ENCODE data around the gene TMEM79. TPM values are rescaled to one million over a fixed set of nuclear protein-coding genes. Genes with fewer than 3 reads are reported as not detected.

TMEM79 gene, protein sequence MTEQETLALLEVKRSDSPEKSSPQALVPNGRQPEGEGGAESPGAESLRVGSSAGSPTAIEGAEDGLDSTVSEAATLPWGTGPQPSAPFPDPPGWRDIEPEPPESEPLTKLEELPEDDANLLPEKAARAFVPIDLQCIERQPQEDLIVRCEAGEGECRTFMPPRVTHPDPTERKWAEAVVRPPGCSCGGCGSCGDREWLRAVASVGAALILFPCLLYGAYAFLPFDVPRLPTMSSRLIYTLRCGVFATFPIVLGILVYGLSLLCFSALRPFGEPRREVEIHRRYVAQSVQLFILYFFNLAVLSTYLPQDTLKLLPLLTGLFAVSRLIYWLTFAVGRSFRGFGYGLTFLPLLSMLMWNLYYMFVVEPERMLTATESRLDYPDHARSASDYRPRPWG
- polyA plus RNA-seq (ENCODE audit: insufficient read length in 3 of 3), result 1 to 10 TPM; 5.8 to 6.6 (median 6.5) TPM
- long read RNA-seq, donor 1, partial matches to known transcripts, result 16 of 16 reads
- long read RNA-seq, donor 1, other reads (novel, unspliced or antisense), result 0 of 16 reads
- long read RNA-seq, donor 2, partial matches to known transcripts, result 5 of 5 reads
- long read RNA-seq, donor 2, other reads (novel, unspliced or antisense), result 0 of 5 reads
- long read RNA-seq, donor 3, partial matches to known transcripts, result 0 of 3 reads
- long read RNA-seq, donor 3, other reads (novel, unspliced or antisense), result 0 of 3 reads
- long read RNA-seq, donor 4, partial matches to known transcripts, result 36 of 44 reads
- long read RNA-seq, donor 4, other reads (novel, unspliced or antisense), result 7 of 44 reads
- long read RNA-seq, donor 5, result 0 reads
- long read RNA-seq, donor 6, result 0 reads
- long read RNA-seq, donor 7, partial matches to known transcripts, result 23 of 30 reads
- long read RNA-seq, donor 7, other reads (novel, unspliced or antisense), result 6 of 30 reads
- long read RNA-seq, donor 8, result 0 reads
- long read RNA-seq, donor 9, partial matches to known transcripts, result 17 of 33 reads
- long read RNA-seq, donor 9, other reads (novel, unspliced or antisense), result 16 of 33 reads
- long read RNA-seq, donor 10, partial matches to known transcripts, result 0 of 2 reads
- long read RNA-seq, donor 10, other reads (novel, unspliced or antisense), result 0 of 2 reads
- long read RNA-seq, donor 11, partial matches to known transcripts, result 0 of 1 reads
- long read RNA-seq, donor 11, other reads (novel, unspliced or antisense), result 0 of 1 reads
- long read RNA-seq, donor 12, partial matches to known transcripts, result 19 of 19 reads
- long read RNA-seq, donor 12, other reads (novel, unspliced or antisense), result 0 of 19 reads
- long read RNA-seq, donor 13, partial matches to known transcripts, result 89 of 97 reads
- long read RNA-seq, donor 13, other reads (novel, unspliced or antisense), result 6 of 97 reads
- long read RNA-seq, donor 14, result 0 reads
- long read RNA-seq, donor 15, partial matches to known transcripts, result 15 of 15 reads
- long read RNA-seq, donor 15, other reads (novel, unspliced or antisense), result 0 of 15 reads
- long read RNA-seq, donor 16, partial matches to known transcripts, result 0 of 4 reads
- long read RNA-seq, donor 16, other reads (novel, unspliced or antisense), result 0 of 4 reads

DNA sequence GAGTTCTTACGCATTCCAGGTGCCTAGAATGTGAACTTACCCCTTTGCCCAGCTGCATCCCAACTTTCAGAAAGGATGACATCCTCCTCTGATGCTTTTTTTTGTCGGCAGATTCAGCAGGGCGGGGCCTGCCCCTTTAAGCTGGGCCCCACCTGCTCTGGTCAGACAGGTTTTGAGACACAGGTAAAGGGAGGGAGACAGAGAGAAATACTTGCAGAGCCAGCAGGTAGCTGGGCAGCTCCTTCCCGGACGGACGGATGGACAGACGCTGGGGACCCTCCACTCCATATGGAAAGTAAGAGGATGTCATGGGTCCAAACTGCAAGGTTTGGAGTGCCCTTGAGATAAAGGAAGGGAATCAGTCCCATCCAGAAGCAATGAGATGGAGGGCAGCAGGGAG is at the start of gene TMEM79:
Gene TMEM79 (plus strand): TSS at position 214 of the 400 bp plus-strand sequence. CDS start 902 bp downstream, outside the sequence.
- no peak for DNase-seq (ENCODE audit: extremely low read depth in 1 of 11, low read depth in 9 of 11, low spot score in 4 of 11)

DNA sequence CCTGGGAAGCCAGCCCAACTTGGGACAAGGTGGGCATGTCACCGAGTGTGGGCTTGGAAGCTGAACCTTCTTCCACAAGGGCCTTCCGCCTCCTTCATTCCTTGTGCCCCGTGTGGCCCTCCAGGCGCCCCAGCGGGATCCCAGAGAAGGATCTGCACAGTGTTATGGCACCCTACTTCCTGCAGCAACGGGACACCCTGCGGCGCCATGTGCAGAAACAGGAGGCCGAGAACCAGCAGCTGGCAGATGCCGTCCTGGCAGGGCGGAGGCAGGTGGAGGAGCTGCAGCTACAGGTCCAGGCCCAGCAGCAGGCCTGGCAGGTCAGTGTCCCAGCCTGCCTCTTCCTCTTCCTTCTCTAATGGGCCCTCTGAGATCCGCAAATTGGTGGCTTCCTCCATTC is 48.0 kb upstream of the TMEM79 start:
- DNase-seq (ENCODE audit: extremely low read depth in 1 of 11, low read depth in 9 of 11, low spot score in 4 of 11), result no peak

DNA sequence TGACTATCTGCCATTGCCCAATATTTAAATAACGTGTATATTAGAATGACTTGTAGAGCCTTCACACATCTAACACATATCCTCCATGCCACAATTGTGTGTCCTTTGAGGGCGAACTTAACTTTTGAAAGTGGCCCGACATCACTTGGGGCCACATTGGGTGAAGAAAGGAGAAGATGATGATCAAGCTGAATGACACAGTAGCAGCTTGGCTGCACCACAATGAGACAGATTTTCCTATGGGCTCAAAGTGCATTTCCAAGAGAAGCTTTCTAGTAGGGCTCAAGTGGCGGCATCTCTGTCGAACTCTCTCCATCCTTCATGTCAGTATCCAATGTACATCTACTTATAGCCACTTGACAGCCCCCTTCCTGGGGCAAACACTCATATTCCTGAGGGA is 45.9 kb upstream of the TMEM79 start:
- no peak for DNase-seq (ENCODE audit: extremely low read depth in 1 of 11, low read depth in 9 of 11, low spot score in 4 of 11)

DNA sequence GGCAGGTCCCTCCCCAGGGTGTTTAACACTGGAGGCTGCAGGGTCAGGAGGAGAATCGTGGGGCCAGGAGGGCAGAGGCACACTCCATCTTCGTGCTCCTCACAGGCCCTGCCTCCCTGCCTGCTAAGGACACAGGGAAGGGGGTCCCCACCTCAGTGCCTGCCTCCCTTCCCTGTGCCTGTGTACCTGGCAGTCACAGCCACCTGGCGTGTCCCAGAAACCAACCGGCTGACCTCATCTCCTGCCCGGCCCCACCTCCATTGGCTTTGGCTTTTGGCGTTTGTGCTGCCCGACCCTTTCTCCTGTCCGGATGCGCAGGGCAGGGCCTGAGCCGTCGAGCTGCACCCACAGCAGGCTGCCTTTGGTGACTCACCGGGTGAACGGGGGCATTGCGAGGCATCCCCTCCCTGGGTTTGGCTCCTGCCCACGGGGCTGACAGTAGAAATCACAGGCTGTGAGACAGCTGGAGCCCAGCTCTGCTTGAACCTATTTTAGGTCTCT is 42.8 kb upstream of the TMEM79 start:
- DNase-seq (ENCODE audit: extremely low read depth in 1 of 11, low read depth in 9 of 11, low spot score in 4 of 11), result no peak

DNA sequence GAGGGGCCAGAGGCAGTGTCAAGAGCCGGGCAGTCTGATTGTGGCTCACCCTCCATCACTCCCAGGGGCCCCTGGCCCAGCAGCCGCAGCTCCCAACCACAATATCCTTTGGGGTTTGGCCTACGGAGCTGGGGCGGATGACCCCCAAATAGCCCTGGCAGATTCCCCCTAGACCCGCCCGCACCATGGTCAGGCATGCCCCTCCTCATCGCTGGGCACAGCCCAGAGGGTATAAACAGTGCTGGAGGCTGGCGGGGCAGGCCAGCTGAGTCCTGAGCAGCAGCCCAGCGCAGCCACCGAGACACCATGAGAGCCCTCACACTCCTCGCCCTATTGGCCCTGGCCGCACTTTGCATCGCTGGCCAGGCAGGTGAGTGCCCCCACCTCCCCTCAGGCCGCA is 42.2 kb upstream of the TMEM79 start, which contains the start of gene BGLAP:
Gene BGLAP (plus strand): TSS at position 259 of the 400 bp plus-strand sequence. CDS start 48 bp downstream, at position 307.
- no peak for DNase-seq (ENCODE audit: extremely low read depth in 1 of 11, low read depth in 9 of 11, low spot score in 4 of 11)

DNA sequence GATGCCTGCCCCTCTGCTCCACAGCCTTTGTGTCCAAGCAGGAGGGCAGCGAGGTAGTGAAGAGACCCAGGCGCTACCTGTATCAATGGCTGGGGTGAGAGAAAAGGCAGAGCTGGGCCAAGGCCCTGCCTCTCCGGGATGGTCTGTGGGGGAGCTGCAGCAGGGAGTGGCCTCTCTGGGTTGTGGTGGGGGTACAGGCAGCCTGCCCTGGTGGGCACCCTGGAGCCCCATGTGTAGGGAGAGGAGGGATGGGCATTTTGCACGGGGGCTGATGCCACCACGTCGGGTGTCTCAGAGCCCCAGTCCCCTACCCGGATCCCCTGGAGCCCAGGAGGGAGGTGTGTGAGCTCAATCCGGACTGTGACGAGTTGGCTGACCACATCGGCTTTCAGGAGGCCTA is 41.4 kb upstream of the TMEM79 start:
- DNase-seq (ENCODE audit: extremely low read depth in 1 of 11, low read depth in 9 of 11, low spot score in 4 of 11), result no peak

DNA sequence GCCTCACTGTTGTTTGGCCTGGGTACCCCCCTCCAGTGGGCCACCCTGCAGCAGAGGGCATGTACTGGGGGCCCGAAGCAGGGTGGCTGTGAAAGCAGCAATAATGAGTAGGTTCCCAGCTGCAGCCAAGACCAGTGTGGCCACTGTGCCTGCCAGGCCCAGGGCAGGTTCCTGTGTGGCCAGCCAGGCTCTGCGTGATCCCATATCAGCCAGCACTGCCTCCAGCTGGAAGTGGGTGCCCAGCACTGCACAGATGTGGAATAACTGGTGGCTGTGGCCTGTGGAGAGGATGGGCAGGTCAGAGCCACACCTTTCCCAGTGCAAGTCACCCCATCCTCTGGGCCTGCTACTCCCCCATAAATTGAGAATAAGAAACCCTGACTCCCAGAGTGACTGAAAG is 40.0 kb upstream of the TMEM79 start:
- no peak for DNase-seq (ENCODE audit: extremely low read depth in 1 of 11, low read depth in 9 of 11, low spot score in 4 of 11)

DNA sequence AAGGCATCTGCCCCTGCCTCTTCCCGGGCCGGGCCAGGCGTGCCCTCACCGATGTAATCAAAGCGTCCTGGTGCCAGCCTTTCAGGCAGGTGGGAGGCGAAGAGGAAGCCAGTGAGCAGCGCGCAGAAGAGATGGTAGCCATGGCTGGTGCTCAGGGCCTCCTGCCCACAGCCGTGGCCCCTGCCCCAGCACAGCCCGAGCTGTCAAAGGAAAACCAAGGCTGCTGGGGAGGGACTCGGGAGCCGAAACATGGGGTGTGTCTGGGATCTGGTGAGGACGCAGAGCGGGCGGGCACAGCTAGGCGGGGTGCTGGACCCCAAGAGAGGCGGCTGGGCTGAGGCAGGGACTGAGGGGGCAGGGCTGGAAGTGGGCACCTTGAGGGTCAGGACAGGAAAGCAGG is 39.4 kb upstream of the TMEM79 start:
- DNase-seq (ENCODE audit: extremely low read depth in 1 of 11, low read depth in 9 of 11, low spot score in 4 of 11), result no peak

DNA sequence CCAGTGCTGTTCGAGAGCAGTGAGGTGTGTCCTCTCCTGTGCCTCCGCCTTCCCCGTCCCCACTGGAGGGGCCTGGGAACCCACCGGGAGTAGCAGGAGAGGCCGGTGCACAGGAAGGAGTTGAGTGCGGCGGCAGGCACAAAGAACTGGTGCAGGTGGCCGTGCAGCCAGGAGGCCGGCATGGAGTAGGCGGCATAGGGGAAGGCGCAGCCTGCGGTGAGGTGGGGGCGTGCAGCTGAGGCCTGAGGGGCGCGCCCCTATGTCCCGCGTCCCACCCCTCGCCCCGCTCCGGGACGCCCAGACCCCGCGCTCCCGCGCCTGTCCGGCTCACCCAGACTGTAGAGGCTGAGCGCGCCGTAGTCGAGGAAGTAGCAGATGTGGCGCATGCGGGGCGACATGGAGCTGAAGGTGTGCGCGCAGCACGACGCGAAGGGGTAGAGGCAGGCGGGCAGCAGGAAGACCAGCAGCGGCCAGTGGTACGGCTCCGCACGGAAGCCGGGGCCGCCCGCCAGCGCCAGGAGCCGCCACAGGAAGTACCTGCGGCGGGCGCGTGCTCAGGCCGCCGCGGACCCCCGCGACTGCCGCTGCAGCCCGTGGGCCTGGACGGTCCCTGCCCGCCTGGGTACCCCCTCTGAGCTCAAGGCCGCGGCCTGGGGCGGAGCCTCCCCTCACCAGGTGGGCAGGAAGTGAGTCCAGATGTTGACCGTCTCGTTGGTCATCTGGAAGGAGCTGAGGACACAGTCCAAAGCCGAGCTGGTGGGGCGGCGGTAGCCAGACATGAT is 38.5 kb upstream of the TMEM79 start:
- DNase-seq (ENCODE audit: extremely low read depth in 1 of 11, low read depth in 9 of 11, low spot score in 4 of 11), result peak in 2 of 11 donors; percentile 20 to 33

DNA sequence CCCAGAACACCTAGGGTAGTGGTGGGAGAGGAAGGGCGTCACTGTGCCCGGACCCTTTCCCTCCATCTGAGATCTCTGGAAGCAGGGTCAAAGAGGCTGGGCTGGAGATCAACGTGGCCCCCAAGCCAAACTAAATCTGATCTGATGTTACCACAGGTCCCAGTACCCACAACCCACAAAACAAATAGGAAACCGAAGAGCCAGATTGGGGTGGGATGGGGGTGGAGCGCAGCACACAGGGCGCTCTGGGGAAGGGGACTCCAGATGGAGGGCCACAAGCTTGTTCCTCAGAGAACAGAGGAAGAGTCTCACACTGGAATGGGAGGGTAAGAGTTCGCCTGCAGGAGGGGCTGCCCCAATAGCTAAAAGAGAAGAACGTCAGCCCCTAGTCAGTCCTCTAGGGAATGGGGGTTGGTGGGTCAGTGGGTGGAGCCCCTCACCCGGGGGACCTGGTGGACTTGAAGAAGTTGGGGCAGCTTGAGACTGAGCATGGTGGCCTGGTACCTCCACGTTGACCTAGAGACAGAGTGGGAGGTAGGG is 37.8 kb upstream of the TMEM79 start:
- DNase-seq (ENCODE audit: extremely low read depth in 1 of 11, low read depth in 9 of 11, low spot score in 4 of 11), result no peak

DNA sequence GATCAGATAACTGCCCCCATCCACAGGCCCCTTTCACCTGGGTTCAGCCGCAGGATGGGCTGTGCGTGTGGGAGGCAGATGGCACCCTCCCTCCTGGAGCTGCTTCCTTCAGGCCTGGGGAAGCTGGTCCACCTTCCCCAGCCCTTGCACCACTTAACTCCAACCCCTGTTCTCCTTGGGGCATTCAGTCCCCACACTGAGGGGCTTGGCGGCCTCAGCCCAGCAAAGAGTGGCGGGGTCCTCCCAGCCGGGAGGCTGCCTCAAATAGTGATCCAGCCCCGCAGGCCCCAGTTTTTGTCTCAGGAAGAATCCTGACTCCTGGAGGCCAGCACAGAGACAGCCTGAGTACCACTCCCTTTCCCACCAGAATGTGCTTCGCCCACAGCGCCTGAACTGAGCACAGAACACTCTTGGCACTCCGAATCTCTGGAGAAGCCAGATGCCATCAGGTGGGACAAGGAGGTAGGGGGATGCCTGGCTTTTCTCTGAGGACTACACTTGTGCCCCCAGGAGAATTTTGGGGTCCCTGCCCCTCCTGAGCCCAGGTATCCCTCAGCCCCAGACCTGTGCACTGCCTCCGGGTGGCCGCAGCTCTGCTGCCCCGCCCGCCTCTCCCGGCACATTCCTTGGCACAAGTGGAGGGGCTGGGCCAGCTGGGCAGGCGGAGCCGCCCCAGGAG is 37.2 kb upstream of the TMEM79 start:
- DNase-seq (ENCODE audit: extremely low read depth in 1 of 11, low read depth in 9 of 11, low spot score in 4 of 11), result no peak

DNA sequence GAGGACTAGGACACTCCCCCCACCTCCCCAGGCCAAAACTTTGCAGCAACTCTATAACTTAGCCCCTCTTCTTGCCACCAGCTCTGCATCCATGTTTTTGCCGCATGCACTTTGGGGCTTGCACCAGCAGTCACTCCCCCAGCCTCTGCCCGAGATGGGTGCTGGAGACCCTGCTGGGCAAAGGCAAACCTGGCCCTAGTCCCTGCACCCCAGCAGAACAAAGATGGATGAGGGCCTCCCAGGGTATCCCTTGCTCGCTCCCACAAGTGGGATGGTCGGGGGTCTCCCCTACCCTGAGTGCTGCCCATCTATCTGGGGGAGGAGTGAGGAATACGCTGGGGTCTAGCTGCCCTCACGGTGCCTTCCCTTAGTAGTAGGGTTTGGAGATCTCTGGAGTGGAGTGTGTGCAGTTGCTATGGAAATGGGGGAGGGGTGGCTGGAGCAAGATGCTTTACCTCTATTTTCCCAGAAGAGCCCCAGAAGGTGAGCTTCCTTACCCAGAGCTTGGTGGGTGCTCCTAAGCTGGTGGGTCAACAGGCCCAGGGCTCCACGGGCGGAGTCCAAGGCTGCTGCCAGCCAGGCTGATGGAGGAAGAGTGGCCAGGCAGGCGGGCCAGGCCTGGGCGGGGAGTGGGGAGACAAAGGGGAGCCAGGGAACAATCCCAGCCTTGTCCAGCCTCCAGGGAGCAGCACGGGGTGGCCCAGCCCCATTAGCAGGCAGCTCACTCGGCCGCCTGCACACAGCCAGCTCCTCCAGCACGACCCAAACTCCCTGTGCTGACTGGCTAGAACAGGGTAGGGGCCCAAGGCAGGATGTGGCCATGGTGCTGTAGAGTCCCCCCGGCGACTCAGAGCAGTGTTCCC is 36.4 kb upstream of the TMEM79 start, which contains the start of gene PAQR6:
Gene PAQR6 (minus strand): TSS at position 597 of the 863 bp plus-strand sequence. CDS start 1,325 bp downstream, outside the sequence.
- no peak for DNase-seq (ENCODE audit: extremely low read depth in 1 of 11, low read depth in 9 of 11, low spot score in 4 of 11)

DNA sequence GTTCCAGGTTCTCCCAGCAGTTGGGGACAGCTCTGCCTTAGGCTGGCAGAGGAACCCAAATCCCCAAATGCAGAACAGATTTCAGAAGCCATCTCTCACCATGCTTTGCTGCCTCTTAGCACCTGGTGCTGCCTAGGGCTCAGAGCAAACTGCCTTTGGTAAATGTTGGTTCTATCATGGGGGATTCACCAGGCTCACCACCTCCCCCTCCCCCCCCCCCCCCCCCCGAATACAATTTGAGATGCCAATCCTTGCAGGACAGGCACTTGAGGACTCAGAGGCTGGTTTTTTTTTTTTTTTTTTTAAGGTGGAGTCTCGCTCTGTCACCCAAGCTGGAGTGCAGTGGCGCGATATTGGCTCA is 35.8 kb upstream of the TMEM79 start:
- DNase-seq (ENCODE audit: extremely low read depth in 1 of 11, low read depth in 9 of 11, low spot score in 4 of 11), result no peak

DNA sequence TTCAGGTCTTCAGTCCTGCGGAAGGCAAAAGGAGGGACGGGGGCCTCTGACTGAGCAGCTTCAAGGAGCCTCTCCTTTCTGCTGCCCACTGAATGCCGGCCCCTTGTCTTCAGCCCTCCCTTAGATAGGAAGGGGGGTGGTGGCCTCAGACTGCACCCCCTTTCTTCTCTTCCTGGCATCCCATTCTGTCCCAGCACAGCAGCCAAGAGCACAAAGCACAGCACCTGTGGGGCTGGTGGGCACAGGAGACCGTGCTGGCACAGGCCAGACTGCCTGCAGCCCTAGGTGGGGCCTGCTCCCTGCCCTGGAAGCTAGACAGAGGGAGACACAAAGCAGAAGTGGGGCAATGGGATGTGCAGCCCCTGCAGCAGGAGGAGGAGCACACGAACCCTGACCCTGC is 34.5 kb upstream of the TMEM79 start:
- DNase-seq (ENCODE audit: extremely low read depth in 1 of 11, low read depth in 9 of 11, low spot score in 4 of 11), result no peak

DNA sequence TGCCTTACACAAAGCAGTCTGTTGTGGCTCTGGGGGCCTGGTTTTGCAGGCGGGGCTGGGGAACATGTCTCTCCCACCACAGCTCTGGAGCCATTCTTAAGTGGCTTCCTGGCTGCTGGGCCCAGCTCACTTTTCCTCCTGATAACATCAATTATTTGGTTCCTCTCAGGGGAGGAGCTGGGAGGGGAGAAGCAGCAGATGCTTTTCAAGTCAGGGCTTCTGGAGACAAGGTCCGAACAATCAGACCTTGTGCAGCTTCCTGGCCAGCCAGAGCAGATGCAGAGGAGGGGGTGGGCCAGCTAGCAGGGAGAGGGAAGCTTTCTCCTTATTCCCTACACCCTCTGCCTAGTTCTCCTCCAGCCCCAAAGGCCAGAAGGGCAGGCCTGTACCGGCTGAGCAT is 32.6 kb upstream of the TMEM79 start:
- DNase-seq (ENCODE audit: extremely low read depth in 1 of 11, low read depth in 9 of 11, low spot score in 4 of 11), result no peak

DNA sequence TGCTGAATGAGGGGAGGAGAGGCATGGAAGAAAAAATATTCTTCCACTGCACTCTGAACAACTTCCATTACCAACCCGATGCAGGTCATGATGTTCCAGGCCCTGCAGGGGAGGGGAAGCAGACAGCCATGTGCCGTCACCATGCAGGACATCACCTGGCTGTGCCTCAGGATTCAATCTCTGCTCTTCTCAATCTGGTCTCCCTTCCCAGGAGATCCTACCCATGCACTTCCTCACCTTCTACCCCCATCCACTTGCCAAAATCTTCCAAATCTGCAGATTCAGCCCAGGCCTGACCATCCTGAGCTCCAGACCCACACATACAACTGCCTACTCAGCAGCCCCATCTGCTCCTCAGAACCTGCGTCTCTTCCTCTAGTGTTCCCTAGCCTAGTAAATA is 30.5 kb upstream of the TMEM79 start:
- no peak for DNase-seq (ENCODE audit: extremely low read depth in 1 of 11, low read depth in 9 of 11, low spot score in 4 of 11)
